GM19043 (cell line): ENCODE data around the gene CD40LG.

Experiments used
- ATAC-seq: cut with Tn5 transposase; IDR thresholded peaks from one replicate; pipeline ENCODE4 v1.9.1; 2021; ENCODE audit warnings: low read depth; ENCODE audit not compliant: unreplicated experiment

Gene CD40LG

DNA sequence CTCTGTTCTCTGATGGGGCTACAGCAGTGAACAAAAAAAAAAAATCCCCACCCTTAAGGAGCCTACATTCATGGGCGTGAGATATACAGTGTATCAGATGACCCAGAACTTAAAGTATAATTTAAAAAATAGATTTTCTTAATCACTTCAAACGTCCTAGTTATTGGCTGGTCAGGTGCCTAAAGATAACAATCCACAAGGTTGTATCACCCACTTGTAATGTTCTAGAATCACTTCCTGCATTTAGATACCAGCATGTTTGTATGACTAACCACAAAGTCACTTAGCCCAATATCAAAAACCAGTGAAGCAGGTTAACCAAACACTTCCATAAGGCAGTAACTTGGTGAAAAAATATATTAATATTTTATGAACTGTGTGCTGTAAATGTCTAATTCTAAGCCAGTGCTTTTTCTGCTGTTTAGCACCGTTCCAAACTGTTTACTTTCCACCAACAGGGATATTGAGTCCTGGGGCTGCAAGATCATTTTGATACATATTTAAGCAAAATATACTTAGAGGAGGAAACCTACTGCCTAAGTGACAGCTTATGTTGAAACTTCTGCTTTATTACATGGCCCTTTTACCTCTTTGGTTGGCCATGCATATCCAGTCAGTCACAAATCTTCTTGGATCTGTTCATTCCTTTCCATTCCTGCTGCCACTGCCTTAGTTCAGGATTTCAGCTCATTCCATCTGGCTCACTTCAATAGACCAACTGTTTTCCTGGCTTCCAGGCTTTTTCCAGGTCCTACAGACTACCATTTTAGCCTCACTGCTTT, 43.3 kb downstream of the CD40LG start:
- peak; percentile 42 for ATAC-seq

- ATAC-seq, result no peak
These were observed 44.3 kb downstream of the CD40LG start for GRCh38 chrX:136692271-136692670.

DNA sequence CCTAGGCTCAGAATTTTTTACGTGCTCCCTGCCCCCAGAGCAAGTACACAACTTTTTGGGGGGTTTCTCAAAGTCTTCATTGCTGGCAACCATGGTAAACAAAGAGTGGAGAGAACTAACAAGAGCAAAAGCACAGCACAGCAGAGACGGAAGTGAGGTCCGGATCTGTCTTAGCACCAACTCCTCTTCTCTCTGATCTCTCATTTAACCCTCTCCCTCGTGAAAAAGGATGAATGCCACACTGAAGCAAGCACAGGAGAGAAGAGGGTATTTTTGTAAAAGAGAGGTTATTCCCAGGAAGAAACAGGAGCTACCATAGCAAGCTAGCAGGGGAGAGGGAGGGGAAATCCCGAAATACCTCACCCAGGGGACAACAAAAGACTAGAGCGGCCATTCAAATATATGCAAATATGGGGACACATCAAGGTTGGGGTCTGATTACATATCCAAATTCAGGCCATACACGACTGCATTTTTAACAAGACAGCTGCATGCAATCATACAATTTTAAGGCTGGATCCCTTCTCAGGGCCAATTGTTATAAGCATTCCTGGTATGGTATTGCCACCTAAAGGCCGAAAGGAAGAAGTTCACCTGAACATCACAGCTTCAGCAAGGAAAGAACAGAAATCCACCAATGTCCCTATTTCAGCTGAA, 46.6 kb downstream of the CD40LG start:
- no peak for ATAC-seq

- ATAC-seq, result no peak
These were observed 49.2 kb downstream of the CD40LG start for GRCh38 chrX:136697156-136697555.

DNA sequence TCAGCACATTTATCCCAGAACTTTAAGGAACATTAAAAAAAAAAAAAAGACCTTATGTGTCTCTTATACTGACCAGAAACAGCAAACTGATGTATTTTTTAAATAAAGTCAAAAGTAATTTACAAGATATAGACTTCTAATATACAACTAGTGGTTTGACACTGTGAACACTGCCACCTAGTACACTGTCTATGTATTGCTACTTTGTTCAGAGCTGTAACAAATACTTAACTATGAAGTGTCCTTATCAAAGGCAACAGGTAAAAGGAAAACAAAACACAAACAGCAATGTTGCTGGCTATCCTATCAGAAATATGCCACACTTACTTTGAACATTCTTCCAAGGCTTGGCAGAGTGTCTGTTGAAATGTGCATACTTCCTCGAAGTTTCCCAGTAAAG, 60.4 kb downstream of the CD40LG start:
- ATAC-seq, result no peak
